GM18511 (cell line): ENCODE results near the gene RPL6.

Source experiments
- ATAC-seq: cut with Tn5 transposase; IDR thresholded peaks from one replicate; pipeline ENCODE4 v1.9.1; 2021; ENCODE audit warnings: mild to moderate bottlenecking, moderate library complexity; ENCODE audit not compliant: unreplicated experiment

RPL6 gene

GRCh38 chr12:112380663-112381405 is 28.6 kb downstream of the RPL6 start:
- no peak for ATAC-seq

DNA sequence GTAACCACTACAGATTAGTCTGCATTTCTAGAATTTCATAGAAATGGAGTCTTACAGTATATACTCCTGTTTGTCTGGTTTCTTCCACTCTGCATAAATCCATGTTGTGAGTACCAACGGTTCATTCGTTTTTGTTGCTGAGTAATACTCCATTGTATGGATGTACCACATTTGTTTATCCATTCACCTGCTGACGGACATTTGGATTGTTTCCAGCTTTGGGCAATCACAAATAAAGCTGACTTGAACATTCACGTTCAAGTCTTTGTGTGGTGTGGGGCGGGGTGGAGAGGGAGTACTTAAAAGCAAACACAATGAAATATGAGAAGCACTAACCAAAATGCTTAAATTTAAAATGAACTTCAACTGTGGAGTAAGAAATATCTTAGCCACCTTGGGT is 34.3 kb downstream of the RPL6 start:
- no peak for ATAC-seq

- no peak for ATAC-seq
Measured at GRCh38 chr12:112374166-112374740, 35.2 kb downstream of the RPL6 start.

DNA sequence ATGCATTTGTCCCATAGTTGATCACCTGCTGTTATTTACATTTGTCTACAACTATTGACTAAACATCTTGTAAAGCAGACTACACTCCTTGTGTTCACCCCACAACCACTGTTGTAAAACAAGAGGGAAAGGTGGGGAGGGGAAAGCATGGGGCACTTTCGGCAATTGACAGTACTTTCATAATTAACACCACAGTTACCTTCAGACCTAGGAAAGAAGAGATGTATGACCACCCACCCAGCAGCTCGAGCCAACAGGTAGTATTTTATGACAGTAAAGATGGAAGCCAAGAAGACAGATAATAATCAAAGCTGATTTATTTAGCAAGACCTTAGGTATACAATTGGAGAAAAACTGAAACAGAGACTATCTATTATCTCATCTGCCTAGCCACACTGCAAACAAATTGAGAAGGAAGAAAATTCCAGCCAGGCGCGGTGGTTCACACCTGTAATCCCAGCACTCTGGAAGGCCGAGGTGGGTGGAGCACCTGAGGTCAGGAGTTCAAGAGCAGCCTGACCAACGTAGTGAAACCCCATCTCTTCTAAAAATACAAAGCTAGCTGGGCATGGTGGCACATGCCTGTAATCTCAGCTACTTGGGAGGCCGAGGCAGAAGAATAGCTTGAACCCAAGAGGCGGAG is 38.4 kb downstream of the RPL6 start:
- no peak for ATAC-seq

DNA sequence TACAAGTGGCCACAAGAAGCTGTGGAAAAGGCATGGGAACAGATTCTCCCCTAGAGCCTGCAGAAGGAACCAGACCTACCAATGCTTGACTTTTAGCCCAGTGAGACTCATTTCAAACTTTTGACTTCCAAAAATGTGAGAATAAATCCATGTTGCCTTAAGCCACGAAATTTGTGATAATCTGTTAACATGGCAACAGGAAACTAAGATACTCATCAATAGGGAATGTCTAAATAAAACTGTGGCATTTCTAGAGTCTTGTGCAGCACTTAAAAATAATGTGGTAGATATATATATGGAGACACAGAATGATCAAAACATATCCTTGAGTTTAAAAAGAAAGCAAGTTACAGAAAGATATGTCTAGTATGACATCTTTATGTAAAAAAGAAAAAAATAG is 39.2 kb downstream of the RPL6 start:
- ATAC-seq, result no peak

GRCh38 chr12:112368856-112369255 is 40.5 kb downstream of the RPL6 start:
- no peak for ATAC-seq

DNA sequence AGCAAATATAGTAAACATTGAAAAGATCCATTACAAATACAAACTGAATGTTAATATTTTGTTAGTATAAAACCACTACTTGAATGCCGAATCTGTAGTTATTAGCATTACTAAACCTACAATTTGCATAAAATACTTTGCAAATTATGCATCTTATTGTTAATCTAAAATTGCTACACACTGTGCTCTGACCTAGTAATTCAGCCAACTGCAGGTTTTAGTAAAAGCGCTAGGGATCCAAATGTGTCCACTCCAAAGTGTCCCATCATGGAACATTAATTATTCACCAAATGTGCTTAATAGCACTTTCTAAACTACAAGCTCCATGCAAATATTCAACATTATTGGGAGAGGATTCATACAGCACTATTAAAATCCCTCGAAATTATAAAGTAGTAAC is 41.4 kb downstream of the RPL6 start:
- no peak for ATAC-seq

- ATAC-seq, result no peak
Measured at GRCh38 chr12:112362310-112362709, 47.1 kb downstream of the RPL6 start.

DNA sequence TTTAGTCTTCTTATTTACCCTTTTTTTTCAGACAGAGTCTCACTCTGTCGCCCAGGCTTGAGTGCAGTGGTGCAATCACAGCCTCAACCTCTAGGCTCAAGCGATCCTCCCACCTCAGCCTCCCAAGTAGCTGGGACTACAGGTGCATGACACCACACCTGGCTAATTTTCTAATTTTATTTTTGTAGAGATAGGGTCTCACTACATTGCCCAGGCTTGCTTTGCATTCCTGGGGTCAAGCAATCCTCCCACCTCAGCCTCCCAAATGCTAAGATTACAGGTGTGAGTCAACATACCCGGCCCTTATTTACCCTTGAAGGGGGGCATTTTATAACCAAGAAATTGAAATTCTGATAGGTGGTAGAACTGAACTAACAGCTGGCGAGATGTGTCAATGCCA is 48.1 kb downstream of the RPL6 start:
- ATAC-seq, result no peak

DNA sequence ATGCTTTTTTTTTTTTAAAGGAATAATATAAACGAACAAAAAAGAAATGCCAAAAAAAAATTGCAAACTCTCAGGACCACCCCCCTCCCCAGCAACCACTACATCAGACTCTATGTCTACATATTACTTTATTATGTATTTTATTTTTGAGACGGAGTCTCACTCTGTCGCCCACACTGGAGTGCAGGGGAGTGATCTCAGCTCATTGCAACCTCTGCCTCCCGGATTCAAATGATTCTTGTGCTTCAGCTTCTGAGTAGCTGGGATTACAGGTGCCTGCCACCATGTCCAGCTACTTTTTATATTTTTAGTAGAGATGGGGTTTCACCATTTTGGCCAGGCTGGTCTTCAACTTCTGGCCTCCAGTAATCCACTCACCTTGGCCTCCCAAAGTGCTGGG is 50.1 kb downstream of the RPL6 start:
- ATAC-seq, result no peak

DNA sequence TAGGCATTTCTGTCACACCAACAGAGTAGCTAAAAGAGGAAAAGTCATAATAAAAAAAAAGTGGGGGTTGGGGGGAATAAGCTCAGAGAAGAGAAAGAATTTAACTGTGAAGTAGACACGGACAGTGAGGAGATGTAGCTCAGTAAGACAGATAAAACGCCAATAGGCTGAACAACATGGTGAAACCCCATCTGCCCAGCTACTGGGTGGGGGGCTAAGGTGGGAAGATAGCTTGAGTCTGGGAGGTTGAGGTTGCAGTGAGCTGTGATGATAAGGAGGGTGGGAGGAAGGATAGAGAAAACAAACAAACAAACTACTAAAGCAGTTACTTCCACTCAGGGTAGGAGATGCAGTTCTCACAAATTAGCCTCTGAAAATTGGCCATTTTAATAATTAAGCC is 52.2 kb downstream of the RPL6 start:
- ATAC-seq, result no peak
